ENCODE data around the gene KRTAP4-9.

DNA sequence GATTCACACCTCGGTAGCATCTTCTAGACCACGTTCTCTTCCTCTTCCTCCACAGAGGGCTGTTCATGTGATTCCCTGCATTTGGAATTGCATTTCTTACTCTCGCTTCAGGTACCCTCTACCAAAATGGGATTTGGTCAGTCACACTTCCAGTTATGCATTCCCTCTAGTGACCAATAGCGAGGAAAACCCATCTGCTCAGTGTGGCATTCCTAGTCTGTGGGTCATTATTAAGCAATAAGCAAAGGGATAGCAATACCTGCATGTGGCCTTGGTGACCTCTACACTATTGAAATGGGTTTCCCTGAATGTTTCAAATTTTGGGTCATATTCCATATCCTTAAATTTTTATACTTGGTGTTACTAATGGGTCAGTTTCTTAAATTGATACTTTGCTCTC lies 44.8 kb downstream of the KRTAP4-9 start:
- no peak for TF ChIP-seq POLR2A (IDR thresholded peaks at IDR 0.05)
- TF ChIP-seq, protein P1, sequence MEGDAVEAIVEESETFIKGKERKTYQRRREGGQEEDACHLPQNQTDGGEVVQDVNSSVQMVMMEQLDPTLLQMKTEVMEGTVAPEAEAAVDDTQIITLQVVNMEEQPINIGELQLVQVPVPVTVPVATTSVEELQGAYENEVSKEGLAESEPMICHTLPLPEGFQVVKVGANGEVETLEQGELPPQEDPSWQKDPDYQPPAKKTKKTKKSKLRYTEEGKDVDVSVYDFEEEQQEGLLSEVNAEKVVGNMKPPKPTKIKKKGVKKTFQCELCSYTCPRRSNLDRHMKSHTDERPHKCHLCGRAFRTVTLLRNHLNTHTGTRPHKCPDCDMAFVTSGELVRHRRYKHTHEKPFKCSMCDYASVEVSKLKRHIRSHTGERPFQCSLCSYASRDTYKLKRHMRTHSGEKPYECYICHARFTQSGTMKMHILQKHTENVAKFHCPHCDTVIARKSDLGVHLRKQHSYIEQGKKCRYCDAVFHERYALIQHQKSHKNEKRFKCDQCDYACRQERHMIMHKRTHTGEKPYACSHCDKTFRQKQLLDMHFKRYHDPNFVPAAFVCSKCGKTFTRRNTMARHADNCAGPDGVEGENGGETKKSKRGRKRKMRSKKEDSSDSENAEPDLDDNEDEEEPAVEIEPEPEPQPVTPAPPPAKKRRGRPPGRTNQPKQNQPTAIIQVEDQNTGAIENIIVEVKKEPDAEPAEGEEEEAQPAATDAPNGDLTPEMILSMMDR (IDR thresholded peaks at IDR 0.05) = no peak

Data from Peyer's patch (tissue), 4 donors.